Measurements from ENCODE around the gene SAV1. TPM values are rescaled to one million over a fixed set of nuclear protein-coding genes. Genes with fewer than 3 reads are reported as not detected.
A peak's percentile ranks its signal among the peaks of the same experiment; 100 is the strongest.
"Not testable (repeated sequence)": the region's sequence is repeated elsewhere in the genome, so short reads cannot be mapped to it uniquely, and the experiment has no call there.

Gene SAV1
- total RNA-seq, 1 donor from 2014 or later = 22.6 TPM

DNA sequence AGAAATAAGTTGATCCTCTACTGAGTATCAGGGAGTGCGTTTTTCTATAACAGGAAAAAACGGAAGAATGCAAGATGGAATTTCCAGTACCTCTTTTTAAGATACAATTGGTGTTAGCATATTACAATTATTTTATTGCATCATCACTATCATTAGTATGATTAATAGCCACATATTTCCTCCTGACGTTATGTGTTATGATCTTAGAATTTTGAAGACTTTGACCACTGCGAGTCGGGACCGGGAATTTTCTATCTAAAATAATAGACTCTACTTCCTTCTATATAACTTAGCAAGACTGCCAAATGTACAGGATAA is 679 bp upstream of the SAV1 start:
- intact Hi-C loops (cut with DNase I) = loop anchor here (10.0 kb wide), 1 partner anchor 444 kb away; no protein-coding TSS in a partner anchor
- ATAC-seq (ENCODE audit: poor library complexity) = no peak
- no peak for DNase-seq

DNA sequence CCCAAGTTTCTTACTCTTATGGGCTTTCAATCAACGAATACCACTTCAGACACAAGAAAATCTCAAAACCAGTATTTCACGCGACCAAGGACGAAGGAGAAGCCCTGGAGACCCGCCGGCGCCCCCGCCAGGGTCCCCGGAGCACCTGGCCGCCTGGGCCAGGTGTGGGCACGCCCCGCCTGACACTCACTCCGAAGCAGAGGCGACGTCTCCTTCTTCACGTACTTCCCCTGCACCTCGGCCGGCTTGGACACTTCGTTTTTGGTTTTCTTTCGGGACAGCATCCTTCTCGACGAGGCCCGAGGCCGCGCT is 466 bp downstream of the SAV1 start:
- peak; percentile 17 for ATAC-seq (ENCODE audit: poor library complexity)
- no peak for DNase-seq
- intact Hi-C loops (cut with DNase I) = loop anchor here (10.0 kb wide), 1 partner anchor 443 kb away; no protein-coding TSS in a partner anchor

DNA sequence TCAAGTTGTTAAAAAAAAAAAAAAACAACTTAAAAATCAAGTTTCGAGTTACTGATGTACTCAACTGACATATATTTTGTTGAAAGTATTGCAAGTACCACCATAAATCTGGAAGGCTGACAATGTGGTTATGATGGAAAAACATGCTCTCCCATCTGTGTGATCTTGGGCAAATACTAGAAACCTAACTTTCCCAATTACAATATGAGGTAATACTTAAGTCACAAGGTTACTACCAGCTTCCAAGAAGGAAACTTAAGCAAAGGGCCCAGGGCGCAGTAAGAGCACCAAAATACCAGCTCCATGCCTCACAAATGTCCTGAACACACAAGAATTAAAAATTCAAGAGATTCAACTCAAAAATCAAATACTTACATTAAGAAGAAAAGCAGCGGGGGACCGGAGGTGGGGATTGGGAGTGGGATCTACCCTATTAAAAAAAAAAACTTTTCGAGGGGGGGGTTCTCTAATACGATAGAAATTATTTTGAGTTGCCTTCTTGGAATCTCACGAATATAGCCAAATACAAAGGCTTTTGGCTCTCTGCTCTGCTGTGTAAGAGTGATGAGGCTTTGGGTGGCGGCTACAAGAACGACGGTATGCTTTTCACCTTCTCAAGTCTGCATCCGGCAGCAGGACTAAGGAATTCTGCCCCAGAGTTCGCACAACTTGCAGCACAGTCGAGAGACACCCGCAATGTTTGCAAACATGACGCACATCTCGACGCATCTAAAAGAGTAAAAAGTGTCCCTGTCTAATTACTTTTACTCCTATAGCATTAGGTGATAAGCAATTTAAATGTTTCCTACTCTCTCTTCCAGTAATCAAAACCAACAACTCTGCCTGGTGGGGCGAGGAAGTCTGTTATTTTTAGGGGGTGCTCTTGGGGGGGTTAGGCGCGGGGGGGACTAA is 1.1 kb downstream of the SAV1 start:
- intact Hi-C loops (cut with DNase I) = loop anchor here (10.0 kb wide), 1 partner anchor 442 kb away; no protein-coding TSS in a partner anchor
- ATAC-seq (ENCODE audit: poor library complexity) (peak; percentile 11), DNase-seq (peak; percentile 44)

DNA sequence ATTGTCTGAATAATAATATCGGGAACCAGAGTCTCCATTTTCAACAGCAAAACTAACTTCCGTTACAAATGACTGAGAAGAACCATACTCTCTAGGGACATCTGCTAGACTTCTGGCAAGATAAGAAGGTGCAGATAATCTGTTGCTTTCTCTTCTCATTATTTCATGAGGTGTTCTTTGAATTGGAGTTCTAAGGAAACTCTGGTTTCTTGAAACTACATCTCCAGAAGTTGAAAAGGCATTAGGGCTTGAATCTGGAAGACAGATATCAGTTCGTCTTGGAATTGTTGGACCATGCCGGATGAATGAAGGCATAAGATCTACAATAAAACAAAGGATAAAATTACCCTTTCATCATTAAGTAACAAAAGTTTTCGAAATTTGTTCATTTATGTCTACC is 2.8 kb downstream of the SAV1 start:
- not testable (repeated sequence) for ATAC-seq (ENCODE audit: poor library complexity); DNase-seq
- intact Hi-C loops (cut with DNase I) = loop anchor here (10.0 kb wide), 1 partner anchor 440 kb away; no protein-coding TSS in a partner anchor

DNA sequence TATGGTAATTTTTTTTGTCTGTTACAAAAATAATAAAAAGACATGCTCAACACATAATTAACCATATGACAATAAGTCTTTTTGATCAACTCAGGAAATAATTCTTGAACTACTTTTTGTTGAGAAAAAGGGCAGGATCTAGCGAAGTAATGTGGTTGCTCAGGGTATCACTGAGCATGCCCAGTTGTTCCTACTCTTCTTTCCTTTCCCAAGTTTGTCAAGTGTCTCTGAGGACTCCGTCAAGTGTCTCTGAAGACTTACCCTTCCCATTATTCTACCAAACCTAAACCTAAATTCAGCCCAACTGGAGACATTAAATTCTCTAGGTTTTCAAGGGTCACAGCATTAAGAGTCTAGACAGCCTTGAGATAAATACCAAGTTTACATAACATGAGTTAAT is 3.5 kb downstream of the SAV1 start:
- intact Hi-C loops (cut with DNase I) = loop anchor here (10.0 kb wide), 1 partner anchor 440 kb away; no protein-coding TSS in a partner anchor
- ATAC-seq (ENCODE audit: poor library complexity); DNase-seq: not testable (repeated sequence)

DNA sequence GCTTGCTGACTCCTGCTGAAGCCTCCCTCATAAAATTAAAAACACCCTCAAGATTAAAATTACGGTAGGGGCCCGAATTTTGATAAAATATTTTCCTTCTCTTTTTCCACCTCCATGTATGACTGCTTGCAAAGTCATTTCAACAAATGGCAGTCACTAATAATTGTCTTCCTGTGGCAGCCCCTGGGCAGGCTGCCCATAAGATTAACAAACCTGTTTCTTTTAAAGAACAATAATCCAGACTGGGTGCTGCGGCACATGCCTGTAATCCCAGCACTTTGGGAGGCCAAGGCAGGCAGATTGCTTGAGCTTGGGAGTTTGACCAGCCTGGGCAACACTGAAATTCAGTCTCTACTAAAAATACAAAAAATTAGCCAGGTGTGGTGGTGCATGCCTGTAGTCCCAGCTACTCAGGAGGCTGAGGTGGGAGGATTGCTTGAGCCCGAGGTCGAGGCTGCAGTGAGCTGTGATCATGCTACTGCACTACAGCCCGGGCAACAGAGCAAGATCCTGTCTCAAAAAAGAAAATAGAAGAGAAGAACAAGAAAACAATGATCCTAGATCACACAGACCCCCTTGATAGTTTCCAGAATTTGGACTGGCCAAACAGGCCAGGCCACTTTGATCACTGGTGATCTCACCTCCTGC is 8.7 kb downstream of the SAV1 start:
- intact Hi-C loops (cut with DNase I) = no loop called here
- DNase-seq (no peak), ATAC-seq (ENCODE audit: poor library complexity) (no peak)

DNA sequence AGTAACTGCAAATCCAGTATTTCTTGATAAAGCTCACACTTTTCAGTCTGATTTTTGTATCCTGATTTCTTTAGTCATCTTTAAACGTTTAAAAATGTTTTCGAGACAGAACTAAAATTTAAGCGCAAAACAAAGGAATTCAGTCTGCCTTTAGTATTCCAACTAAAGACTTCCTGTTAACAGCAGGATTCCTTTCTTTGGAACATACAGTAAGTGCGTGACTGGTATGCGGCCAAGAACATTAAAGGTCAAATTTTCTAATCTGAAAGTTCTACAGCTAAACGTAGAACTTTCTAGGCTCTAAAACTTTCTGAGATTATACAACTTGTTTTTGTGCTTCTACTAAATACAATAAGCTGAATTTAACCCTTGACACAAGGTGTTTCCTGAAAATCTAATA is 9.9 kb downstream of the SAV1 start:
- peak; percentile 75 for ATAC-seq (ENCODE audit: poor library complexity)
- no peak for DNase-seq
- intact Hi-C loops (cut with DNase I) = no loop called here

DNA sequence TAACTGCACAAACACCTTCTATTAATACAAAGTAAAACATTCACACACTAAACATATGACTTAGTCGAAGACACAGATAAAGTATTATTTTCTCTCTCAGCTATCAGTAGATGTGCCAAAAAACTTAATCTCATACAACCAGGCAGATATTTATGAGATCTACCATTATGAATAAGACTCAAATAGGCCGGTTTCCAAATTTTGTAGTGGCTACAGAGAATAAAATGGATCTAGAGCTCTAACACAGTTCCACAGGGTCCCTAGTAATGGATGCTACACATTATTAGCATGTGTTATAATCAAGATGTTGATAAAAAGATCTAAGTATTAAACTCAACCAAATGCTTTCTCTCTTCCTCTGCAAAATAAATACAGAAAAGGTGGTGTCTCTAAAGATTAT is 10.4 kb downstream of the SAV1 start:
- no peak for DNase-seq
- no peak for ATAC-seq (ENCODE audit: poor library complexity)
- intact Hi-C loops (cut with DNase I) = no loop called here

DNA sequence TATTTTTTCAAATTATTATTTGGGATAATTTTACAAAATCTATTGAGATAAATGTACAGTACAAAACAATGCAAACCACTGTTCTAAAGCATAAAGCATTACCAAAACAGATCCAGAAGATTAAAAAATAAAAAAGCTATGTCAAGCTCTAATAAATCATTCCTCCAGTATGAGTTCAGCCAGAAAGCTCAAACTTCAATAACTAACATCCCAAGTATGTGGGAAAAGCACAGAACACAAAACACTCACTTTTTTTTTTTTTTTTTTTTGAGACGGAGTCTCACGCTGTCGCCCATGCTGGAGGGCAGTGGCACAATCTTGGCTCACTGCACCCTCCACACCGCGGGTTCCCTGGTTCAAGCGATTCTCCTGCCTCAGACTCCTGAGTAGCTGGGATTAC is 11.3 kb downstream of the SAV1 start:
- DNase-seq = no peak
- ATAC-seq (ENCODE audit: poor library complexity) = no peak
- intact Hi-C loops (cut with DNase I) = no loop called here

DNA sequence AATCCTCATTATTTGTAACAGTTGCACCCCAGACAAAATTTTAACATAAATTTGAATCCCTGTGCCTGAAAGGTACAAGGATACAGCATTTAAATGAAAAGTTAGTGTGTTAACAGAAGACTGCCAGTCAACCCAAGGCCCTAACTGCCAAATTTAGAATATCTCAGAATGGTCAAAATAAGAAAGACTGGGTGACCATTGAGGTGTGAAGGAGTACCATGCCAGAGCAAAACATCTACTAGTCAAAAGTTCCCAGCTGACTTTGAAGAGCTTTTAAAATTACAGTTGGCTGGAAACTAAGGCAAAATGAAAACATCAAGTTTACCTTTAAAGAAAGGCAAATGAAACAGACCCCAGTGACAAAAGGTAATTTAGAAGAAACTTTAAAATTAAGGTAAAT is 18.4 kb downstream of the SAV1 start:
- intact Hi-C loops (cut with DNase I) = no loop called here
- ATAC-seq (ENCODE audit: poor library complexity) = no peak
- DNase-seq = no peak

DNA sequence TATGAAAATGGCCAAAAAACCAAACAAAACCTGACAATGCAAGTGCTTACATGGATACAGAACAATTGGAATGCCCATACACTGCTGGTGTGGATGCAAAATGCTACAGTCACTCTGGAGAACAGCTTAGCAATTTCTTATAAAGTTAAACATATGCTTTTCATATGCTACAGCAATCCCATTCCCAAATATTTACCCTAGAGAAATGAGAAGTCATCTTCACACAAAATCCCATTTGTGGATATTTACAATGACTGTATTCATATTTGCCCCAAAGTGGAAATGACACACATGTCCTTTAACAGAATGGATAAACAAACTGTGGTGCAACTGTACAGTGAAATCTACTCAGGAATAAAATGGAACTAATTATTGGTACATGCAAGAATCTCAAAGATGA is 20.4 kb downstream of the SAV1 start:
- intact Hi-C loops (cut with DNase I) = no loop called here
- DNase-seq = no peak
- no peak for ATAC-seq (ENCODE audit: poor library complexity)

DNA sequence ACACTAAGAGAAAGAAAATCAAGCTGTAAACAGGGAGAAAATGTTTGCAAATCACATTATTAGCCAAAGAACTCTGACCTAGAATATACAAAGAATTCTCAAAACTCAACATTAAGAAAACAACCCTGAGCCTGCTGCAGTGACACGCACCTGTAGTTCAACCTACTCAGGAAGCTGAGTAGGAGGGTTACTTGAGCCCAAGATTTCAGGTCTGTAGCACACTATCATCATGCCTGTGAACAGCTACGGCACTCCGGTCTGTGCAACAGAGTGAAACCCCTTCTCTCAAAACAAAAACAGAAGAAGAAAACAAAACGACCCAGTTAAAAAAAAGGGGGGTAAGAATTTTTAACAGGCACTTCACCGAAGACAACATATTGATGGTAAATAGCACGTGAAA is 20.8 kb downstream of the SAV1 start:
- intact Hi-C loops (cut with DNase I) = no loop called here
- no peak for DNase-seq
- ATAC-seq (ENCODE audit: poor library complexity) = no peak

DNA sequence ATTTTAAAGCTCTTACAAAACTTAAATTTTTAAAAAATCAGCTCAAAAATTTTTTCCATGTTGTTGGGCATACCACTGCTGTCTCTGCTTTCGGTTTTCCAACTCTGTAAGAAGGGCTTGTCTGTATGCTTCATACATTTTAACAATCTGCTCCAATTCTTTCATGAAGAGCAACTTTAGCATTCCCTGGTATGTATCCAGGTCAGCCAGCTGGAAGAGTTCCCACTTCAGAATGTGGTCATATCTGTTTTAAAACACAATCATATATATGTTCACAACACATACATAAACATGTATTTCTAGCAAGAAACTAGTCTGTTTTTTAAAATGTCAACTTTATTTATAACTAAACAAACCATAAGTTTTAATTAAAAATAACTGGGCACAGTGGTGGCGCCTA is 33.0 kb downstream of the SAV1 start:
- DNase-seq (no peak), ATAC-seq (ENCODE audit: poor library complexity) (no peak)
- intact Hi-C loops (cut with DNase I) = no loop called here

DNA sequence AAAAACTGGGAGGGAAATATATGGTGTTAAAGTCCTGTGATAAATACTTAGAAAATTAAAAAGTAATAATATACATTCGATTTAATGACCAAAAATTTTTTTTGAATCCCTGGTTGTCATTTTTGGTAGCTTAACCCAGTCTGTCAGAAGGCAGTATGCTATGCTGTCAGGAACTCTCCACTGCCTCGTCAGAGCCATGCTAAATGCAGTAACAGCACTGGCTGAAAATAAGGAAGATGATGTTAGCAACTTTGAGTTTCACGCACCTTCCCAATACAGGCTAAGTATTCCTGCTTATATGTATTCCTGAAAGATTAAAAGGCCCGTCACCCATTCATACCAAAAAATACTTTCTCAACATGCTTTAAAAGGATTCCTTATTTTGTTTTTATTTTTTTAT is 34.2 kb downstream of the SAV1 start:
- intact Hi-C loops (cut with DNase I) = no loop called here
- DNase-seq = no peak
- no peak for ATAC-seq (ENCODE audit: poor library complexity)

DNA sequence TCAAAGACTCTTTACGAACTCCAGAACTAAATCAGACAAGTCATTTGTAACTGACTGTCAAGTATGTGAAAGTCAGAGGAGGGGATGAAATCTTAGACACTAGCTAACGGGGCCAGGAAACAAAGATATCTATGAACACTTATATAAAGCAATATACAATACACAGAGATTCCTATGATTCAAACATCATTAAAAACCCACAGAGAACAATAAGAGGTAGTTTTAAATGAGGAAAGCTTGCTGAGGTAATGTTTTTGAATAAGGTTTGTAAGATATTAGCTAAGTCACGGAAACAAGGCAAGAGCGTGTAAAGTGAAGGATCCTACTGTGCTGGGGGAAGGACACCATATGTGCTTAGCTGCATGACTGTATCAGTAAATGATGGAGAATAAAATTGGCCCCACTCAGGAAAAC is 36.7 kb downstream of the SAV1 start:
- ATAC-seq (ENCODE audit: poor library complexity) = no peak
- DNase-seq = no peak
- intact Hi-C loops (cut with DNase I) = no loop called here

DNA sequence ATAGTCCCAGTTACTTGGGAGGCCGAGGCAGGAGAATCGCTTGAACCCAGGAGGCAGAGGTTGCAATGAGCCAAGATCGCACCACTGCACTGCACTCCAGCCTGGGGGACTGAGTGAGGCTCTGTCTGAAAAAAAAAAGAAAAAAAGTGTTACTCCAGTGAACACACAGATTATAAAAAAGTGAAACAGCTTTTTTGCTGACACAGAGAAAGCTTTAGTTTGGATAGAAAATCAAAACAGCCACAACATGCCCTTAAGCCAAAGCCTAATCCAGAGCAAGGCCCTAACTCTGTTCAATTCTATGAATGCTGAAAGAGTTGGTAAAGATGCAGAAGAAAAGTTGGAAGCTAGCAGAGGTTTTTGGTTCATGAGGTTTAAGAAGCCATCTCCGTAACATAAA is 43.2 kb downstream of the SAV1 start:
- intact Hi-C loops (cut with DNase I); ATAC-seq (ENCODE audit: poor library complexity): not testable (repeated sequence)

DNA sequence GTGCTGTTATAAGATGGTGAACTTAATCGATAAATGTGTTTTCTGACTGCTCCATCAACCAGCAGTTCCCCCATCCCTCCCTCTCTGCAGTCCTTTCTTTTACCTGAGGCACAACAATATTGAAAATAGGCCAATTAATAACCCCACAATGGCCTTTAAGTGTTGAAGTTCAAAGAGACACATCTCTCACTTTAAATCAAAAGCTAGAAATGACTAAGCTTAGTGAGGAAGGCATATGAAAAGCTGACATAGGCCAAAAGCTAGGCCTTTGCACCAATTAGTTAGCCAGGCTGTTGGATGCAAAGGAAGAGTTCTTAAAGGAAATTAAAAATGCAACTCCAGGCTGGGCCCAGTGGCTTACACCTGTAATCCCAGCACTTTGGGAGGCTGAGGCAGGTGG is 43.7 kb downstream of the SAV1 start:
- DNase-seq (no peak), ATAC-seq (ENCODE audit: poor library complexity) (no peak)
- intact Hi-C loops (cut with DNase I) = no loop called here

More for the DNA sequence above, 43.2 kb downstream of the SAV1 start:
- DNase-seq = not testable (repeated sequence)

DNA sequence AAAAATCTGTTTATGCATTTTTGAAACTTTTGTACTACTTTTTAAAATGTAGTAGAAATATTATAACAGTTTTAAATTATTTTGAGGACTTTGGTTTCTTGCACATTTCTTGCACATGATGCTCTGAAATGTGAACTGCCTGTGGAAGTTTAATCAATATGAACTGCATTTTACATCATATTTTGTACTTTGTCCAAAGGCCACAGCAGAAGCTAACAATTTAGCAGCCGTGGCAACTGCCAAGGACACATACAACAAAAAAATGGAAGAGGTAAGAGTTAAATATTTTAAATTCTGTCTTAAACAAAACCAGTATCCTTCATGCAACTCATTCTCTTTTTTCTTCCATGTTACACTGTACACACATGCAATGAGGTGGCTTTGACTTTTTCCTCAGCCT is 45.1 kb downstream of the SAV1 start:
- ATAC-seq (ENCODE audit: poor library complexity) (no peak), DNase-seq (no peak)
- intact Hi-C loops (cut with DNase I) = no loop called here

DNA sequence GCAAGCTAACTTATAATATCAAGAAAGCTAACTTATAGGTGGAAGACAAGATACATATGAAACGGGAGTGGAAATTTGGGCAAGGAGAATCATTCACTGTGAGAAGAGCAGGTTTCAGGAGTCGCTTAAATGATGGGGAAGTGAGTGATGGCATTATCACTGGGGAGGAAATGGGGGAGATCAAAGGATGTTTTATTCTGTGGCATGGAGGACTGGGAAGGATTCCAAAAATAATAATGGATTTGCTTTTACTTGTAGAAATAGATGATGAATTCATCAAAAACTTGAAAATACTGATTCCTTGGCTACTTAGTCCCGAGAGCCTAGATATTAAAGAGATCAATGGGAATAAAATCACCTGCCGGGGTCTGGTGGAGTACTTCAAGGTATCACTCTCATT is 47.8 kb downstream of the SAV1 start:
- no peak for DNase-seq
- no peak for ATAC-seq (ENCODE audit: poor library complexity)
- intact Hi-C loops (cut with DNase I) = no loop called here

DNA sequence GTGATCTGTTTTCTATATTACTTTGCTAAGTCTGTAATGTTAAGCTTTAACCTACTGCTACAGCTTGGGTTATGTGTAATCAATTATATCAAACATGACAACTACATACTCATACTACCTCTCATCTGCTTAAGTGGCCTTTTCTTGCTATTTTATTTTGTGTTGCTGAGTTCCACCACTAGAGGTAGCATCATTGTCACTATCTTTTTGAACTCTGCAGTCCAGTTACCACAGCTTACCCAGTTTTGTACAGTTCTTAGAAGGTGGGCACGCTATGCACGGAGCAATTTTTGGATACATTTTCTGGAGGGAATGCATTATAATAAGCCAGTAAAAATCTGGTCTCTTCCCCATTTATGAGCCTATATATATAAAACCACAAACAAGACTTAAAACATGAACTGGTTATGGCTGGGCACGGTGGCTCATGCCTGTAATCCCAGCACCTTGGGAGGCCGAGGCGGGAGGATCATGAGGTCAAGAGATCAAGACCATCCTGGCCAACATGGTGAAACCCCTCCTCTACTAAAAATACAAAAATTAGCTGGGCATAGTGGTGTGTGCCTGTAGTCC is 48.5 kb downstream of the SAV1 start:
- peak; percentile 68 for ATAC-seq (ENCODE audit: poor library complexity)
- DNase-seq = no peak
- intact Hi-C loops (cut with DNase I) = loop anchor here (5.0 kb wide), 1 partner anchor 88 kb away; no protein-coding TSS in a partner anchor
